ENCODE data around the gene ARSB.

DNA sequence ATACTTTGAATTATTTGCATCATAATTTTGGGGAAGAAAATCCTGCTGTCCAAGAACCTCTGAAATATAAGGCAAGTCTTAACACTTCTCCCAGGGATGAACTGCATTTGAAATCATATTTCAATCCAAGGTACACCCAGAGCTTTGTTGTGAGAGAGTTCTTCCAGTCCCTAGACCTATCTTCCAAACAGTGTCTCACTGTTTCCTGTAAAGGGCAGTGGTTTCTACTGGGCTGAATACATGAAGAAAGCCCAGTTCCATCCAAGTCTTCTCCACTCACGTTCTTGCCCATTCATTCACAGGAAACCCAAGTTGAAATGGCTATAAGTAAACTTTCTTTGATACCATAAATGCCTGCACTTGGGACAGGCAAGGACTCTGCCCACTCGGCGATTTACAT, 228.3 kb downstream of the ARSB start:
- TF ChIP-seq FOXM1 (IDR thresholded peaks at IDR 0.05; ENCODE audit: borderline replicate concordance) (no peak), TARDBP (IDR thresholded peaks at IDR 0.05) (no peak), SUZ12 (IDR thresholded peaks at IDR 0.05) (no peak), PKNOX1 (IDR thresholded peaks at IDR 0.05) (no peak), SP1 (IDR thresholded peaks at IDR 0.05) (no peak), ELF4 (IDR thresholded peaks at IDR 0.05) (no peak), FOXA1 (IDR thresholded peaks at IDR 0.05) (no peak), FOXK2 (IDR thresholded peaks at IDR 0.05) (no peak), BHLHE40 (IDR thresholded peaks at IDR 0.05; ENCODE audit: borderline replicate concordance) (no peak), LEF1 (IDR thresholded peaks at IDR 0.05; ENCODE audit: borderline replicate concordance) (no peak), NFRKB (IDR thresholded peaks at IDR 0.05) (no peak), ZNF384 (IDR thresholded peaks at IDR 0.05) (no peak)
